ENCODE results near the gene HMGCR. TPM values are rescaled to one million over a fixed set of nuclear protein-coding genes. Genes with fewer than 3 reads are reported as not detected.
A peak's percentile ranks its signal among the peaks of the same experiment; 100 is the strongest.

The HMGCR gene
- total and polyA plus RNA-seq, 9 of the 15 experiments (the other 6 are each of a cell fraction or from before 2014, with no cell fraction given), result 29.5 to 155 (median 61.5) TPM

DNA sequence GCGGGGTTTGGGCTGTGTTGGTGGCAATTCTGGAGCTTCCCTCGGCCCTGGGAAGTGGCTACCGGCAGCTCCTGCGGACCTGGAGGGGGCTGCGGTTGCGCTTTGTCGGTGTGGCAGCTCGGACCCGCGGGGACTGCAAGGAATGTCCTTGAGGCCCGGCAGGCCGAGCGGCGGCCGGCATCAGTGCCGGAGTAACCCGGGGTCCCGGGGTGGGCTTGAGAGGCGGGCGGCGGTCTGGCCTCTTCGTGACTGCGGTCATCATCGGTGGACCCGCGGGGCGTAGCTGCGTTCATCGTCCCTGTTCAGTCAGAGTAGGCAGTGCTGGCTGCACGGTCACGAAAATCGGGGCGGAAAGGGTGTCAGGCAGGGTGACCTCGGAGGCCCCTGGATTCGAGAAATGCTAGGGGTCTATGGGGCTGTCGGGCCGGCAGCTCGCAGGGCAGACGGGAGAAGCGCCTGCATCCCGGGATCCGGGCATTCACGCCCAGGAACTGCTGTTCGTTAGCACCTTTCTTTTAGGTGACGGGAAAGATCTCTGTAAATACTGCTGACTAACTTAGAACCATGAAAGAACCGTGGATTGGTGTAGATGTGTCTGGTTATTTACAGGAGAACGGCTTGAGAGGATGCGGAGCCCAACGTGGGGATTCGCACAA is 474 bp downstream of the HMGCR start:
- Histone ChIP-seq H4K20me1 (replicated peaks; ENCODE audit: control insufficient read depth, insufficient read depth, low read length) (peaks cover 14% of the 10 kb centered on the region), H3K27me3 (ENCODE audit: control insufficient read depth in 2 of 2, insufficient read depth in 2 of 2, low read length in 2 of 2) (no peaks in the 10 kb centered on the region), H3K27ac (ENCODE audit: extremely low read depth, low read depth, low read length) (peak overlapping the region; percentile 82), H3K9me1 (ENCODE audit: control insufficient read depth, insufficient read depth, low read length) (peaks cover 3% of the 10 kb centered on the region), H3K4me3 (peak overlapping the region; percentile 96), H3K9me3 (replicated peaks; ENCODE audit: control insufficient read depth, insufficient read depth, low read depth, low read length) (no peaks in the 10 kb centered on the region), H3K9ac (ENCODE audit: insufficient read depth in 1 of 2, low read depth in 2 of 2, low read length in 2 of 2) (peak overlapping the region; percentile 81 to 99), H3K4me1 (replicated peaks in 1 of 2; ENCODE audit: control insufficient read depth in 2 of 2, insufficient read depth in 2 of 2, low read length in 2 of 2) (peaks cover 13 to 14% of the 10 kb centered on the region in 2 experiments; a peak in 3 of 5 replicates), H3K36me3 (ENCODE audit: control insufficient read depth, insufficient read depth, low read length) (peaks cover 41% of the 10 kb centered on the region), H3K79me2 (ENCODE audit: control insufficient read depth, insufficient read depth, low read length) (peaks cover 54% of the 10 kb centered on the region), H3K4me2 (ENCODE audit: insufficient read depth, low read length) (peak overlapping the region; percentile 97), H2AFZ (ENCODE audit: low read depth, low read length) (0 out of 2 replicates have a peak overlapping the region, but pooled peaks have one; percentile 23)
- intact Hi-C loops (cut with micrococcal nuclease) (loop anchor here (2.0 kb wide), 1 partner anchor 101 kb away; the partner anchor contains the start of gene ANKRD31), in situ Hi-C loops (cut with MboI) (no loop called here)
- DNase-seq (ENCODE audit: extremely low read depth in 1 of 4, low spot score in 3 of 4) (peak in 2 of 4 experiments; percentile 8 to 48), FAIRE-seq (no peak), ATAC-seq (peak; percentile 37)
- BruUV-seq (replicated peaks), result no TSS peak
- ChIA-PET CTCF (ENCODE audit: low intra/inter-chr PET ratio) (no interaction called here), POLR2A (interaction anchor here (0.6 to 1.7 kb wide), 8 partner anchors 14 to 1065 kb away, joined by 3 to 7 read pairs (median 4); no protein-coding TSS in a partner anchor)
- WGBS (ENCODE audit: insufficient coverage, low coverage, missing lambda C conversion rate), result under 1% methylated on average over 38 of the region's 50 CpGs
- TF ChIP-seq NCOA6 (IDR thresholded peaks at IDR 0.05) (no peak), NFE2 (IDR thresholded peaks at IDR 0.05; ENCODE audit: low read depth) (no peak), ZFX (CRISPR knock-in tag; IDR thresholded peaks at IDR 0.05) (peak; percentile 28; the same call in 1 of the 2 replicates), TEAD2 (tag; IDR thresholded peaks at IDR 0.05) (no peak), ZNF444 (CRISPR knock-in tag; IDR thresholded peaks at IDR 0.05) (no peak), ZNF121 (CRISPR knock-in tag; conservative IDR thresholded peaks at IDR 0.05) (no peak), MAFG (tag; conservative IDR thresholded peaks at IDR 0.05) (no peak), RBM15 (IDR thresholded peaks at IDR 0.05; ENCODE audit: insufficient read depth, low read length) (no peak), FOXA3 (CRISPR knock-in tag; conservative IDR thresholded peaks at IDR 0.05 in 1 of 2, IDR thresholded peaks at IDR 0.05 in 1 of 2) (no peak), RHOXF2B (CRISPR knock-in tag; conservative IDR thresholded peaks at IDR 0.05) (no peak), PHTF2 (CRISPR knock-in tag; IDR thresholded peaks at IDR 0.05) (no peak), GTF2F1 (IDR thresholded peaks at IDR 0.05; ENCODE audit: low read depth, low read length) (no peak), GATA2 (CRISPR knock-in tag; IDR thresholded peaks at IDR 0.05) (no peak), FOXK2 (conservative IDR thresholded peaks at IDR 0.05 in 1 of 2, IDR thresholded peaks at IDR 0.05 in 1 of 2; ENCODE audit: low read depth in 2 of 2) (0 out of 4 replicates have a peak, but pooled peaks of 1 of the 2 experiments have one; percentile 14), POLR2G (IDR thresholded peaks at IDR 0.05; ENCODE audit: low read depth, low read length) (peak; percentile 57), ZNF668 (CRISPR knock-in tag; IDR thresholded peaks at IDR 0.05) (no peak), ZNF408 (CRISPR knock-in tag; IDR thresholded peaks at IDR 0.05; ENCODE audit: low read depth) (no peak), GABPA (tag; conservative IDR thresholded peaks at IDR 0.05; ENCODE audit: low read depth) (peak; percentile 11; the same call in 1 of the 2 replicates), HNRNPLL (IDR thresholded peaks at IDR 0.05; ENCODE audit: low read depth, low read length, poor library complexity, severe bottlenecking) (peak; percentile 32)
- TF ChIP-seq, protein P1, sequence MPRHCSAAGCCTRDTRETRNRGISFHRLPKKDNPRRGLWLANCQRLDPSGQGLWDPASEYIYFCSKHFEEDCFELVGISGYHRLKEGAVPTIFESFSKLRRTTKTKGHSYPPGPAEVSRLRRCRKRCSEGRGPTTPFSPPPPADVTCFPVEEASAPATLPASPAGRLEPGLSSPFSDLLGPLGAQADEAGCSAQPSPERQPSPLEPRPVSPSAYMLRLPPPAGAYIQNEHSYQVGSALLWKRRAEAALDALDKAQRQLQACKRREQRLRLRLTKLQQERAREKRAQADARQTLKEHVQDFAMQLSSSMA (CRISPR knock-in tag; IDR thresholded peaks at IDR 0.05), result 0 out of 2 replicates have a peak, but pooled peaks have one; percentile 43
- TF ChIP-seq, protein P2, sequence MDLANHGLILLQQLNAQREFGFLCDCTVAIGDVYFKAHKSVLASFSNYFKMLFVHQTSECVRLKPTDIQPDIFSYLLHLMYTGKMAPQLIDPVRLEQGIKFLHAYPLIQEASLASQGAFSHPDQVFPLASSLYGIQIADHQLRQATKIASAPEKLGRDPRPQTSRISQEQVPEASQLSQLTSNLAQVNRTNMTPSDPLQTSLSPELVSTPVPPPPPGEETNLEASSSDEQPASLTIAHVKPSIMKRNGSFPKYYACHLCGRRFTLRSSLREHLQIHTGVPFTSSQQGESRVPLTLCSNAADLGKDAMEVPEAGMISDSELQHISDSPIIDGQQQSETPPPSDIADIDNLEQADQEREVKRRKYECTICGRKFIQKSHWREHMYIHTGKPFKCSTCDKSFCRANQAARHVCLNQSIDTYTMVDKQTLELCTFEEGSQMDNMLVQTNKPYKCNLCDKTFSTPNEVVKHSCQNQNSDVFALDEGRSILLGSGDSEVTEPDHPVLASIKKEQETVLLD (IDR thresholded peaks at IDR 0.05), result no peak

Data from K562 (cell line).